NCI-H2081 (cell line): Measurements from ENCODE around the gene KCNJ6.
A peak's percentile ranks its signal among the peaks of the same experiment; 100 is the strongest.
"Not testable (repeated sequence)": the region's sequence is repeated elsewhere in the genome, so short reads cannot be mapped to it uniquely, and the experiment has no call there.

Experiments
- DNase-seq, 2 experiments: peaks; one replicate each; lab custom pipeline; 2025; lab: John Stamatoyannopoulos, UW

KCNJ6 gene

DNA sequence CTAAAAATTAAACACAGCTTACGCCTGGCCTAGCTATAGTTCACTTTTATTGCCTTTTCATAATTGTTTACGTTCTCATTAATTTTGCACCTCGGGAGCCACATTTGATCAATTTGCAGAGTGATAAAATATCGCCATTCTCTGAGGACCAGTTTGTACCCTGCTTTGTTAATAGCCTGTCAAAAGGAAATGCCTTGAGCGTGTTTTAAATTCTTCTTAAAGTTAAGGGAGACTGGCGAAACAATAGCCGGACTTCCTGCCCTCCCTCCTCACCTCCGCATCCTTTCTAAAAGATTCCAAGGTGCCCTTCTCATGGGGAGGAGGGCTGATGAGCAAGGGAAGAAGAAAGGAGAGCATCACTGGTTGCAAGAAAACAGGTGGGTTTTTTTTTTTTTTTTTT is 271.6 kb downstream of the KCNJ6 start:
- DNase-seq, result no peak

DNA sequence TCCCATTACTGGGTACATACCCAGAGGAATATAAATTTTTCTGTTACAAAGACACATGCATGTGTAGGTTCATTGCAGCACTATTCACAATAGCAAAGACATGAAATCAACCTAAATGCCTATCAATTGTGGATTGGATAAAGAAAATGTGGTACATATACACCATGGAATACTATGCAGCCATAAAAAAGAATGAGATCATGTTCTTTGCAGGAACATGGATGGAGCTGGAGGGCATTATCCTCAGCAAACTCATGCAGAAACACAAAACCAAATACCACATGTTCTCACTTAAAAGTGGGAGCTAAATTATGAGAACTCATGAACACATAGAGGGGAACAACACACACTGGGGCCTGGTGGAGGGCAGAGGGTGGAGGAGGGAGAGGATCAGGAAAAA is 272.4 kb downstream of the KCNJ6 start:
- not testable (repeated sequence) for DNase-seq

DNA sequence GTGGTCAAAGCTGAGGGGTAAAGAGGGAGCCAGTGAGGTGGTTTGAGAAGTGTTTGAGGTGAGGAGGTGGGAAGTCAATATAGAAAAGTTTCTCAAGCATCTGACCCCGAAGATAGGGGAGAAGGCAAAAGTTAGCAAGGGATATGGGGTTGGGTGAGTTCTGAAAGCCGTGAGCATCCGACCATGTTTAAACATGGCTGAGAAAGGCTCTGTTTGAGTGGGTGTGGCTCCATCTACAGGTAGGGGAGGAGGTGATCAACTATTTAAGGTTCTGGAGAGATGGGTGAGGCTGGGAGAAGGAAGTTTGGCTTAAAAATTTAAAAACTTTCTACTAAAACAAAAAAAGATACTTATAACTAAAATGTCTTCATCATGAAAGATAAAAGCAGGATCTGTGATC is 273.8 kb downstream of the KCNJ6 start:
- DNase-seq, result peak; percentile 2 to 16

DNA sequence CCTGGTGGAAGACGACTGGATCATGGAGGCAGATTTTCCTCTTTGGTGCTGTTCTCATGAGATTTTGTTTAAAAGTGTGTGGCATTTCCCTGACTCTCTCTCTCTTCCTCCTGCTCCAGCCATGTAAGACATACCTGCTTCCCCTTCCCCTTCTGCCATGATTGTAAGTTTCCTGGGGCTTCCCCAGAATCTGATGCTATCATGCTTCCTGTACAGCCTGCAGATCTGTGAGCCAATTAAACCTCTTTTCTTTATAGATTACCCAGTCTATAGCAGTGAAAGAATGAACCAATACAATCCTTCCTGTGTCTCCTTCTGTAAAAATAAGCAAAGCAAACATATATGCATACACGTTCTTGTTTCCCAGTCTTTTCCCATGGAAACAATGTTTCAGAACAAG is 276.5 kb downstream of the KCNJ6 start:
- no peak for DNase-seq

DNA sequence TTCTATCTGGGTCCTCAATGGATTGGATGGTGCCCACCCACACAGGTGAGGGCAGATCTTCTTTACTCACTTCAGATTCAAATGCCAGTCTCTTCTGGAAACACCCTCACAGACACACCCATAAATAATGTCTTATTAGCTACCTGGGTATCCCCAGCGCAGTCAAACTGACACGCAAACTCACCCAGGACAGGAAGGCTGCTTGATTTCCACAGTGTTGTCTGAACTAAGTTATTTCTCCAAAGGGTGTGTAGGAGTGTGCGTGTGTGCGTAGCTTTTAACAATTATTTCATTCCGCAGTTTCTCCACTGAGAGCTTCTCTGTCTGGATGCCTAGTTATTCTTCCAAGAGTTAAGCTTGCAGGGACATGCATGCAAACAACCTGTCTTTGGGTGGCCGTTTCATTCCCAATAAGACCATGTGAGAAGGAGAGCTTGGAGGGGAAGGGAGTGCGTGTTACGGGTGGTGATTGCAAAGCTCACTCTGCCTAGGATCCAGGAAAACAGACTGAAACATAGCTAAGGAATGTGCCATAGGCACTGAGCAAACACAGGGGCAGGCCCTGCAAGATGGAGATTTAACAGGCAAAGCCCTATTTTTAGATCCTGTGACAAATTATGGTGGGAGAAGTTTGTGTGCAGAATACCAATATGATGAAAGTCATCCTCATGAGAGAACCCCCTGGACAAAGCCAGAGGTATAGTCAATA is 280.0 kb downstream of the KCNJ6 start:
- no peak for DNase-seq

DNA sequence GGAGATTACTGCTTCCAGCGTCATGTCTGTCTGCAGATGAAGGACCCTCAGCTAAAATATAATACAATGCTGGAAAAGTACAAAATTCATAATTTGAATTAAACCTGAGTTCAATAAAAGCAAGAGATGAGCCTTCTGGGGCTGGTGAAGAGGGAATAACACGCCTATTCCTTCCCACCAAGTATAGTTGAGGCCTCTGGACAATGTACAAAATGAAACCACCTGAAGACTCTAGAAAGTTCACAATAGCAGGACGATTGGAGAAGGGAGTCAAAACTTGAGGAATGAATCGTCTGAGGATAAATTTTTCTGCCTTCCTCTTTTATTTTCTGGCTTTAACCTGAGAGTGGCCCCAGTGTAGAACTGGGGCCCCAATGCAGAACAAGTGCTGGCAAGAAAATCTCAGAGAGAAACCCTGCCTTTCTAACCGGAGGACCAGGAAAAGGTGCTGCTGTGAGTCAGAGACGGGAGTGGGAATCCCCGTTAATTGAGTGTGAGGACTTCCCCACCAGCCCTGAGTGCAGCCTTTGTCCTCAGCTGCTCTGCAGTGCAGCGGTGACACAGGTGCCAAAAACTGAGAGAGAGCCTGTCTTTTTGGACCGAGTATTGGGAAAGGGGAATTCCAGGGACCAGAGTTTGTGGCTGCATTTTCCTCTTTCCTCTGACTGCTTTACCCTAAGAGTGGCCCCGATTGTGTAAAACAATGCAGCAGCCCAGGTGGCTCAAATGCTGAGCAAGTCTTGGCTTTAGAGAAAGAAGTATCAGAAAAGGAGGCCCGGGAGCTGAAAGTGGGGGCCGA is 284.7 kb downstream of the KCNJ6 start:
- DNase-seq, result no peak

DNA sequence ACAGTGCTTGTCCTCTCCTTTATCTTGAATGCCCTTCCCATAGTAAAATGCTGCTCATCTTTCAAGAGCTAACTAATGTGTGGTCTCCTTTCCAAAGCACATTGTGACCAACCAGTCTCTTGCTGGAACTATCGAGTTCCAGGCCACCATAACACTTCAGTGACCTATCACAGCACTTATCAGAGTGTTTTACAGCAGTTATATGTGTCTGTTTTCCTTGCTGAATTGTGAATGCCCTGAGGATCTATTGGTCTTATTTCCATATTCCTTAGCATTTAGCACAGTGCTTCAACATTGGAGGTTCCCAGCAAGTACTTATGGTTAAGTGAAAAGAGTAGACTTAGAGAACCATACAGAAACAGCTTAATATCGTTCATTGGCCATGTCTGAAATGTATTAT is 285.4 kb downstream of the KCNJ6 start:
- DNase-seq, result no peak

DNA sequence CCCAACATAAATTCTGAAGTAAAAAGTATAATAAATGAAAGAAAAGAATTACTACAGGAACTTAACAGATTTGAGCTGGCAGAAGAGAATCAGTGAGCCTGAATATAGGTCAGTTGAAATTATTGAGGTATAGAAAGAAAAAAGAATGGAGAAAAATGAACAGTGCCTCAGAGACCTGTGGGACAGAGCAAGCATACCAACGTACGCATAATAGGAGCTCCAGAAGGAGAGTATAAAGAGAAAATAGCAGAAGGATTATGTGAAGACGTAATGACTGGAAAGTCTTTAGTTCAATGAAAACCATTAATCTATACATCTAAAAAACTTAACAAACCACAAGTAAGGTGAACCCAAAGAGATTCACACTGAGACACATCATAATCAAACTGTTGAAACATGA is 287.9 kb downstream of the KCNJ6 start:
- DNase-seq, result no peak

DNA sequence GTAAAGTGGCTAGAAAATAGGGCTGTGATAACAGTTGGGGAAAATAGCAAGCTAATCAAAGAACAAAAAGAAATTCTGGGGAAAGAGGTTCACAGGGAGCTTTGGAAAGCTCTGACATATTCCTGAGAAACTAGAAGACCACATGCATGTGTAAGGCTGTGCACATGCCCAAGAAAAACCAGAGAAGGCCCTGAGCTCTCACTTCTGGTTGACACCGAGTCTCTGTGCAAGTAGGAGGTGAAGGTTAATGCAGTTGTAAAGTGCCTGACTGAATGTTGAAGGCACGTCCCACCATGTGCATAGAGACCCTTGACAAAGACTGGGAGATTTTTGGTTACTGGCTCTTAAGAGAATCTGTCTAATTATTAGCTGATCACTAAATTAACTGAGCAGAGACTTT is 288.7 kb downstream of the KCNJ6 start:
- DNase-seq, result no peak

DNA sequence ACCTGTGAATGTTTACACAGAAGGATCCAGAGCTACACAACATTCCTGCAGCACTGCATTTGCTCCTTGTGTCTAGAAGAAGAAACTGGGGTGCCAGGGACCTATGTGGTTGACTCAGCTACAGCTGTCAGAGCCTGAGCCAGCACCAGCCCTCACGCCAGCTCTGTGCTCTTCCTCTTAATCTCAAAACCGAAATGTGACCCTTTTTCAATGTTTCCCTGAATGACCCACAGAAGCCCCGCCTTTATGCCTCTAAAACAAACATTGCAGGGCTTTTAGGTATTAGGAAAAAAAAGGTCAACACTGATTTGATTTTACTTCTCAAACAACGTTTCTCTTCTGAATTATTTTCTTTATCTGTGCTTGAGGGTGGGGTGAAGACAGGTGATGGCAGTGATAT is 289.2 kb downstream of the KCNJ6 start:
- DNase-seq, result no peak

DNA sequence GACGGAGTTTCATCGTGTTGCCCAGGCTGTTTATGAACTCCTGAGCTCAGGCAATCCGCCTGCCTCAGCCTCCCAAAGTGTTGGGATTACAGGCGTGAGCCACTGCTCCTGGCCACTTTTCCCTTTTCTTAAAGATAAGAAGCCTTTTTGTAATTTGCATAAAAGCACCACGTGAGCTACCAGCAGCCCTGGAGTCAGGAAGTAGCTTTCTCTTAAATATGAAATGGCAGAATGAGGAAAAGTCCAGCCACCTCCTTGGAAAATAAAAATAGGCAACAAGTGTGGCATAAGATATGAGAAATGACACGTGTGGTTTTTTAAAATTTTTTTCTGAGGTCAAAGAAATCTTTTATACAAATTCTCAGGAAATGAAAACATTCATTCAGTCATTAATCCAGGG is 289.9 kb downstream of the KCNJ6 start:
- no peak for DNase-seq

DNA sequence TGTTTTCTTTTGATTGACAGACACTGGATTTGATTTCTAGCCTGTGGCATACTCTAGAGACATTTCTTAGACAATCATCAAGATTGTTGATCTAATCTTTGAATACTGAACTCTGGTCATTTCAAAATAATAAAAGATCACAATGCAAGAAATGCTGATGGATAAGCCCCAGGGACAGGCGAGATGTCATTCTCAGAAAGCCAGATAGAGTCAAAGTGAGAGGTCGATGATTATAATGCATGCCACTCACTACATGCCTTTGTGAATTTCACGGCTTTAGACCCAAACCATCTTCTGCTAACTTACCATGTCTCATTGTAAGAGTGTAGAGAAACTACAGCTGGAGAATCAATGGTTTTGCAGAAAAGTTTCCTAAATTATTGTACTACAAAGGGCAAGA is 292.6 kb downstream of the KCNJ6 start:
- no peak for DNase-seq

DNA sequence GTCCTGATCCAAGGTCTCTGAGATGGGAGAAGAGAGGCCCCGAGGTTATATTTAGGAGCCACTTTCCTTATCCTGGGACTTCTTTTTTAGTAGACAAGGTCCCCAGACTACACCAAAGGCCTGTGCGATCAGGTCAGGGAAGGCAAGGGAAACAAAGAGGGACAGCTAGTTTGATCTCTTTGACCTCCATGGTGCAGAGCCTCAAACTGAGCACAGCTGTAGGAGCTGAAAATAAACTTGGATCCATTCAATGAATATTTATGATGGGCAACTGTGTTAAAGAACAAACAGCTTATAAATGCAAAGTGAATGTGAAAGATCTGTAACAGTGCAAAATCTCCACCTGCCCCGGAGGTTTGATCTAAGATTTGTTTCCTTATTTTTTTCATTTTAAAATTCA is 293.1 kb downstream of the KCNJ6 start:
- DNase-seq, result no peak

DNA sequence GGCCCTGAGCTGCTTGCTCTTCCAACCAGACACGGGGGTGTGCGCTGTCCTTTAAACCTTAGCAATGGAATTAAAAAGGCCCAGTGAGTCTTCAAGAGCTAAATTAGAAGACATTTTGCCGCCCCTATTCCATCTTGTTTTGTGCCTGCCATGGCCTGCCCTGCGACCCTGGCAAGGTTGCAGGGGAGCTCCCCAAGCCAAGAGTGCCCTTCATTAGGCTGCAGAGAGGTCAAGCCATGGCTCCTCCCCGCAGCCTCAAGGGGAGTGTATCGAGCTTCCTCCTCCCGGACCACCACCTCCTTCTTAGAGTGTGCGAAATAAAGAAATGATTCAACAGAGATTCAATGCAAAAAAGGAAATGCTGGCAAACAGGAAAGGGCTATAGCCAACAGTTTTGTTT is 293.5 kb downstream of the KCNJ6 start:
- no peak for DNase-seq

DNA sequence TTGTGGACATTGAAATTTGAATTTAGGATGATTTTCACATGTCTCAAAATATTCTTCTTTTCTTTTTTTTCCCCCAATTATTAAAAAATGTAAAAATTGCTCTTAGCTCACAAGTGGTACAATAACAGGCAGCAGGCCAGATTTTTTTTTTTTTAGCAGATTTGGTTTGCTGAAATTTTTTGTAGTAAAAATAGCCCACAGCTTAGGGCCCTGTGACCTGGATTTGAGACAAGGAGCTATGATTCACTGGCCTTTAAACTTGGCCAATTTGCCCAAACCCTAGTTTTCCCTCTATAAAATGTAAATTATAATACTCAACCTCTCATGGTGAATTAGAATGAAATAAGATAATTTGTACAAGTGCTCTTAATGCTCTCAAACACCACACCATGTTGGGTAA is 295.9 kb downstream of the KCNJ6 start:
- DNase-seq, result no peak

DNA sequence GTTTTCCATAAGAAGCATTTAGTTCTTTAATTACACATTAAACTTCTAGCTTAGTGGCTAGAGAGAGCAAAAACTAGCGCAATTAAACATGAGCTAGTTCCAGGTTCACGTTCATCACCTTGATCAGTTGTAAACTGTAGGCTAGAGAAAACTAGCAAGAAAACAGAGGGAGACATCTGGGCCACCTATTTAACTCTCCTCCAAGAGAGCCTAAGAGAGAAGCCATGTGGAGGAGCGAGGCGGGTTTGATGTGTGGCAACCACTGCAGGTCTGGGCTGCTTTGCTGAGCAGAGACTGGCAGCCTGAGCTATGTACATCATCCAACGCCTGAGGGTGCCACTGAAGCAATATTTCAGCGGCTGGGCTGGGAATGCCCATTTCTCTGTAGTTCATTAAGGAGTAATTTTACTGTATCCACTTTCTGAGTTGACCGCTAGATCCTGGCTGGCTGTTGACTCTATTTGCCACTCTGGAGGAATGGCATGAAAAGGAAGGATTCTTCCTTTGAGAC is 296.7 kb downstream of the KCNJ6 start:
- DNase-seq, result no peak

DNA sequence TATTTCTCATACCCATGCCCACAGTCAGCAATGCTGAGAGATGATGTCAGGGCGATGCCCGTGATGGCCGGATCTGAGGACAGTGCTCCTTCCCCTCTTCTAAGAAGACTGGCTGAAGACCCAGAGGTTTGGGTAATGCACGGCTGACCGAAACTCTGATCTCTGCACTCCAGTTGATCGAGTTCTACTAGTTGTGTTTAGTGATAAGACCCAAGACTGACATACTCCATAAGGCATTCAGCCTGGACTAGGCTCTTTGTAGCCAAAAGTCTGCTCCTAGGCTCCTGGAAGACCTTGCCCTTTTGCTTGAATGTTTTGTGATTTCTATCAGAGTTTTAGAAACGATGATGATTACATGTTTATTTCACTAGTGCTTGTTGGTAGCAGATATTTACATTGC is 298.2 kb downstream of the KCNJ6 start:
- DNase-seq, result no peak

DNA sequence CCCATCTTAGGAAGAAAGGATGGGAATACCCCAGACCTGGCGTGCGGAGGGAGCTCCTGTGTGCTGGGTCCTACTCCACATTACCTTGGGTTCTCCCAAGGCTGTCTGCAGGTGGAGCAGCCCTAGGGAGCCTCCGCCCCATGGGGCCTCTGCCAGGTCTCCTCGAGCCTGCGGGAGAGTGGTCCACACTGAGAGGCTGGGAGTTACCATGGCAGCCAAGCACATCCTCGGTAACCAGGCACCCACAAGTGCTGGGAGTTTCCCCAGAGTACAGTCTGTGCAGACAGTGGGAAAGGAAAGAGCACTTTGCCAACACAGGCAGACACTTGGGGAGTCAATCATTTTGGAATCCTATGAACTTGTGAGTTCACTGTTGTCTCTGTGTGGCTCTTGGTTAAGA is 300.3 kb downstream of the KCNJ6 start:
- no peak for DNase-seq

DNA sequence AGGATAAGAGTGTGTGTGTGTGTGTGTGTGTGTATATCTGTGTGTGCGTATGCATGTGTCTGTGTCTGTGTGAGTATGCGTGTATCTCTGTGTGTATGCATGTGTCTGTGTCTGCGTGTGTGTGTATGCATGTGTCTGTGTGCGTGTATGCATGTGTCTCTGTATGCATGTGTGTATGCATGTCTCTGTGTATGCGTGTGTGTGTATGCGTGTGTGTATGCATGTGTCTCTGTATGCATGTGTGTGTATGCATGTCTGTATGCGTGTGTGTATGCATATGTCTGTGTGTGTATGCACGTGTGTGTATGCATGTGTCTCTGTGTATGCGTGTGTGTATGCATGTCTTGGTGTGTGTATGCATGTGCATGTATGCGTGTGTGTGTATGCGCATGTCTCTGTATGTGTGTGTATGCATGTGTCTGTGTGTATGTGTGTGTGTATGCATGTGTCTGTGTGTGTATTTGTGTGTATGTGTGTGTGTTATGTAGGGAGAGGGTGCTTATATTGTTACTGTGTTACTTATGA is 301.8 kb downstream of the KCNJ6 start:
- no peak for DNase-seq

DNA sequence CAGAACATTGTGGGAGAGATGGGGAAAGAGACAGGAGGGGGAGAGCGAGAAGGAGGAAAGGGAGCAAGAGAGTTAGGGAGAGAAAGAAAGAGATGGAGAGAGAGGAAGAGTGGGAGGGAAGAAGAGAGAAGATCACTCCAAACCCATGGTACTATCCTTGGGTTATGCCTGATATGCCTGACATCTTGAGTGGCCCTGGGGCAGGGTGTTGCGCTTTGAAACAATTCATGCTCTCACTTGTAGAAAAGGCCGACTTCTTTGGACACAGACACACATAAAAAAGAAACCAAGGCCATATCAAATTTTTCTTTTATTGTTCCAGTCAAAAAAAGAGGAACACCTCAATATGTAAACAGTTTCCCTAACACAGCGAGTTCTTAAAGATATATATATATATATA is 309.2 kb downstream of the KCNJ6 start:
- DNase-seq, result no peak

DNA sequence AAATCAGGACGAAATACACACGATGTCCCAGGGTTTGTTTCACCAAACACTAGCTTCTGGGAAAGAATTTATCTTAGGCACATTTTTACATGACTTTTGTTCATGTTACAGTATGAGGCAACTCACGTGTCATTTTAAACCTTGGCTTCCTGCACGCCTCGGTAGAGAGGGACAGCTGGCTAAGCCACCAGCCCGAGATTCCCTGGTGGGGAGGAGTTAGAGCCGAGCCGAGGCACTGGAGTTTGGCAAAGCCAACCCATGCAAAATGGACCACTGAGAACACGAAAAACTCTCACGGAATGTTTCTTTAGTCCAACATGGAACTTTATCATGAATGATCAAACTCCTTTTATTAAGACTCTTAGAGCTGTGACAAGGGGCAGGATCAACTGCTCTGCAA is 309.7 kb downstream of the KCNJ6 start:
- DNase-seq, result no peak

DNA sequence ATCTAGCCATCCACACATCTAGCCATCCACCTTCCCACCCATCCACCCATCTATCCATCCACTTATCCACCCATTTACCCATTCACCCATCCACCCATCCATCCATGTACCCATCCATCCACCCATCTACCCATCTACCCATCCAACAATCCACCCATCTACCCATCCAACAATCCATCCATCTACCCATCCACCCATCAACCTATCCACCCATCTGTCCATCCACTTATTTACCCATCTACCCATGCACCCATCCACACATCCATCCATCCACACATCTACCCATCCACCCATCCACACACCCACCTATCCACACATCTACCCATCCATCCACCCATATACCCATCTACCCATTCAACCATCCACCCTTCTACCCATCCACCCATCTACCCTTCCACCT is 311.3 kb downstream of the KCNJ6 start:
- DNase-seq, result no peak

DNA sequence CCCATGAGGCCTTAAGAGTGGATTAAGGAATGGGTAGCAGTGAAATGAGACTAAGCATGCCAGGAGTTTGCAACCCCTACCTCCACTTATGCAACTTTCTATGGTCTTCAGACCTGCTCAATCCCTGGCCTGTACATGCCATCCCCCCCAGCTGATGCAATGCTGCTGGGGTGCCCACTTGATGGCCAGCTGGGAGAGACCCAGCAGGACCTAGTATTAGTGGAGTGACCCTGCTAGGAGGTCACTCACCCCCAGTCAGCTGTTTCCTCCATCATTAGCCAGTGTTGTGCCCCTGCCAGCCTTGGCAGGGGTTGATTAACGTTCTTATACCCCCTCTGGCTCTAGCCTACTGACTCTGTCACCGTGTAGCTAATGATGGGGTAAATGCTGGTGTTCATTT is 313.1 kb downstream of the KCNJ6 start:
- DNase-seq, result no peak
